H9 (cell line): ENCODE data around the gene THOP1. TPM values are rescaled to one million over a fixed set of nuclear protein-coding genes. Genes with fewer than 3 reads are reported as not detected.

Experiments
- DNase-seq: peaks from one replicate; pipeline ENCODE4 v3.0.0-alpha.2; 2017
- H2AFZ ChIP-seq: one replicate; pipeline ENCODE4 v1.6.1; 2013; ENCODE audit warnings: mild to moderate bottlenecking, low read length, control low read depth, moderate library complexity
- H2AK5ac ChIP-seq: 2 replicates; pipeline ENCODE4 v1.6.1; 2013; ENCODE audit warnings: low read length, control low read depth, mixed read lengths; ENCODE audit not compliant: insufficient read length
- H2BK120ac ChIP-seq: one replicate; pipeline ENCODE4 v1.6.1; 2013; ENCODE audit warnings: low read depth, mild to moderate bottlenecking, low read length, control low read depth, inconsistent platforms; ENCODE audit not compliant: poor library complexity, severe bottlenecking
- H2BK12ac ChIP-seq: 2 replicates; pipeline ENCODE4 v1.6.1; 2013; ENCODE audit warnings: low read length, control low read depth, mixed read lengths, low read depth; ENCODE audit not compliant: insufficient read length
- H2BK15ac ChIP-seq: 2 replicates; pipeline ENCODE4 v1.6.1; 2013; ENCODE audit warnings: low read depth, low read length, control low read depth
- H2BK20ac ChIP-seq: one replicate; pipeline ENCODE4 v1.6.1; 2013; ENCODE audit warnings: low read depth, mild to moderate bottlenecking, low read length, control low read depth, inconsistent platforms; ENCODE audit not compliant: poor library complexity, severe bottlenecking
- H2BK5ac ChIP-seq: 2 replicates; pipeline ENCODE4 v1.6.1; 2013; ENCODE audit warnings: low read length, control low read depth, mixed read lengths; ENCODE audit not compliant: insufficient read length
- H3K14ac ChIP-seq: 2 replicates; pipeline ENCODE4 v1.6.1; 2013; ENCODE audit warnings: low read length, control low read depth; ENCODE audit not compliant: insufficient read depth
- H3K18ac ChIP-seq: 2 replicates; pipeline ENCODE4 v1.6.1; 2013; ENCODE audit warnings: low read depth, mild to moderate bottlenecking, mixed read lengths, low read length, control low read depth; ENCODE audit not compliant: insufficient read length
- H3K23ac ChIP-seq: 2 replicates; pipeline ENCODE4 v1.6.1; 2013; ENCODE audit warnings: low read length, control low read depth, mixed read lengths, low read depth; ENCODE audit not compliant: insufficient read length
- H3K23me2 ChIP-seq: 2 replicates; pipeline ENCODE4 v1.6.1; 2013; ENCODE audit warnings: low read depth, mild to moderate bottlenecking, mixed read lengths, low read length, control low read depth; ENCODE audit not compliant: insufficient read length, poor library complexity, severe bottlenecking
- H3K27ac ChIP-seq: 2 replicates; pipeline ENCODE4 v1.5.1; 2013; ENCODE audit warnings: low read length, control low read depth, mixed read lengths, low read depth; ENCODE audit not compliant: insufficient read length
- H3K27me3 ChIP-seq: 2 replicates; pipeline ENCODE4 v1.6.1; 2013; ENCODE audit warnings: low read length, control low read depth, inconsistent platforms; ENCODE audit not compliant: insufficient read depth
- H3K4ac ChIP-seq: 2 replicates; pipeline ENCODE4 v1.6.1; 2013; ENCODE audit warnings: low read depth, mild to moderate bottlenecking, control low read depth, inconsistent platforms, low read length, moderate library complexity
- H3K4me1 ChIP-seq: 2 replicates; pipeline ENCODE4 v1.6.1; 2013; ENCODE audit warnings: low read length, control low read depth, inconsistent platforms; ENCODE audit not compliant: insufficient read depth
- H3K4me2 ChIP-seq: 2 replicates; pipeline ENCODE4 v1.6.1; 2013; ENCODE audit warnings: low read length, control low read depth, mixed read lengths; ENCODE audit not compliant: insufficient read length, insufficient read depth
- H3K56ac ChIP-seq: 2 replicates; pipeline ENCODE4 v1.6.1; 2013; ENCODE audit warnings: low read depth, mild to moderate bottlenecking, mixed read lengths, low read length, control low read depth; ENCODE audit not compliant: insufficient read length
- H3K79me1 ChIP-seq: 2 replicates; pipeline ENCODE4 v1.6.1; 2013; ENCODE audit warnings: low read depth, mild to moderate bottlenecking, moderate library complexity, low read length, control low read depth, inconsistent platforms; ENCODE audit not compliant: insufficient read depth, poor library complexity, severe bottlenecking
- H3K79me2 ChIP-seq: 2 replicates; pipeline ENCODE4 v1.6.1; 2013; ENCODE audit warnings: low read length, control low read depth, inconsistent platforms; ENCODE audit not compliant: insufficient read depth
- H3K9ac ChIP-seq: 2 replicates; pipeline ENCODE4 v1.6.1; 2013; ENCODE audit warnings: low read length, control low read depth, mixed read lengths; ENCODE audit not compliant: insufficient read length; ENCODE audit errors: extremely low read depth
- H3K9me3 ChIP-seq: one replicate; pipeline ENCODE4 v1.6.1; 2013; ENCODE audit warnings: low read depth, low read length, inconsistent platforms; ENCODE audit not compliant: control insufficient read depth
- H3T11ph ChIP-seq: one replicate; pipeline ENCODE4 v1.6.1; 2013; ENCODE audit warnings: mild to moderate bottlenecking, low read length, control low read depth, inconsistent platforms
- H4K20me1 ChIP-seq: one replicate; pipeline ENCODE4 v1.6.1; 2013; ENCODE audit not compliant: control insufficient read depth, insufficient read length, insufficient read depth
- H4K5ac ChIP-seq: 2 replicates; pipeline ENCODE4 v1.6.1; 2013; ENCODE audit warnings: low read depth, mild to moderate bottlenecking, mixed read lengths, low read length, control low read depth; ENCODE audit not compliant: insufficient read length
- H4K8ac ChIP-seq: replicated peaks from 2 replicates; pipeline ENCODE4 v1.6.1; 2013; ENCODE audit warnings: low read length, control low read depth, mixed read lengths, low read depth; ENCODE audit not compliant: insufficient read length
- H4K91ac ChIP-seq: 2 replicates; pipeline ENCODE4 v1.6.1; 2013; ENCODE audit warnings: low read depth, mild to moderate bottlenecking, moderate library complexity, mixed read lengths, low read length, control low read depth; ENCODE audit not compliant: insufficient read length
- H3K27ac Mint-ChIP-seq, 3 experiments: 2 replicates in 2 of 3; 3 replicates in 1 of 3; pipeline ENCODE4 v1.8.0; 2020 to 2021; ENCODE audit warnings: mixed read lengths in 3 of 3, mild to moderate bottlenecking in 1 of 3, moderate library complexity in 1 of 3
- H3K27me3 Mint-ChIP-seq: 2 replicates; pipeline ENCODE4 v1.8.0; 2021; ENCODE audit warnings: low read depth, mild to moderate bottlenecking, moderate library complexity, mixed read lengths
- H3K36me3 Mint-ChIP-seq, 3 experiments: 2 replicates in 2 of 3; 3 replicates in 1 of 3; pipeline ENCODE4 v1.8.0; 2020 to 2021; ENCODE audit warnings: low read depth in 3 of 3, mixed read lengths in 3 of 3; ENCODE audit not compliant: insufficient read depth in 1 of 3
- H3K4me1 Mint-ChIP-seq, 2 experiments: 2 replicates each; pipeline ENCODE4 v1.8.0; 2020; ENCODE audit warnings: mixed read lengths in 2 of 2
- H3K4me3 Mint-ChIP-seq, 2 experiments: 2 replicates in 1 of 2; 3 replicates in 1 of 2; pipeline ENCODE4 v1.8.0; 2020 to 2021; ENCODE audit warnings: mild to moderate bottlenecking in 2 of 2, mixed read lengths in 2 of 2, moderate library complexity in 1 of 2
- H3K9me3 Mint-ChIP-seq, 2 experiments: 2 replicates in 1 of 2; 3 replicates in 1 of 2; pipeline ENCODE4 v1.8.0; 2020; ENCODE audit warnings: mild to moderate bottlenecking in 2 of 2, mixed read lengths in 2 of 2, moderate library complexity in 1 of 2
- WGBS: extraction: QIAGEN DNeasy Blood & Tissue Kit; methylation state at CpG from one replicate; pipeline ENCODE4 v1.1.7; 2013; ENCODE audit warnings: missing lambda C conversion rate, low lambda C conversion rate, mixed read lengths; ENCODE audit not compliant: insufficient read length; ENCODE audit errors: extremely low coverage; 5-methylcytosine and 5-hydroxymethylcytosine counted together
- total RNA-seq: library from RNA; stranded (reverse); gene quantifications from 2 replicates; pipeline ENCODE4 v1.2.1, GENCODE V29; 2021
- TF ChIP-seq, protein P1 (sequence below): fragments of 200-600 bp; sonication (generic); conservative IDR thresholded peaks from 3 replicates; pipeline ENCODE4 v1.8.0; 2021; ENCODE audit warnings: antibody characterized with exemption, mild to moderate bottlenecking

THOP1 gene
- total RNA-seq, 1 experiment from 2014 or later = 150 TPM

DNA sequence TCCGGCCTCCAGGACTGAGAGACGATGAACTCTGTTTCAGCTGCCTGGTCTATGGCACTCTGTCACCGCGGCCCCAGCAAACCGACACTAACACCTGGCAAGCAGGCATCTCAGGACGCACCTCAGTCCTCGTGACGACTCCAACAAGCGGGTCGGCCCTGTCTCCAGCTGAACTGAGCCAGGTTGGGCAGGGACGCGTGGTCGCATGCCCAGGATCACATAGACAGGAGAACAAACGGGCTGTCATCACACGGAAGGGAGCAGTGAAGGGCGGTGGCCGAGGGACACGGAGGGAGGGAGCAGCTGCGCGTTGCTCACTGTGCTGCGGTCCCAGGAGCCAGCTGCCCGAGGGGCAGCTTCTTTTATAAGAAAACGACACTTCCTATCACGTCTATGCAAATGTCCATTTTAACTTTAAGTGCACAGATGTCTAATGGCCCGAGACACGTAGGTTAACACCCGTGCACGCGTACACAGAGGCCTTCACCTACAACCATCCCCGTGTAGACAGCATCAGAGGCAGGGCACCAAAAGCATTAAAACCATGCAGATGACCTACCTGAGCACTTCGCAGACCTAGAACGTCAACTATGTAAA, 11.1 kb upstream of the THOP1 start:
- H3K9me3 ChIP-seq = no peaks in the 10 kb centered on the region
- H3K4me2 ChIP-seq = no peak overlapping the region
- H3K4ac ChIP-seq = no peak overlapping the region
- no peak overlapping the region for H3K56ac ChIP-seq
- H3T11ph ChIP-seq = no peak overlapping the region
- H3K23me2 ChIP-seq = no peaks in the 10 kb centered on the region
- TF ChIP-seq, protein P1, sequence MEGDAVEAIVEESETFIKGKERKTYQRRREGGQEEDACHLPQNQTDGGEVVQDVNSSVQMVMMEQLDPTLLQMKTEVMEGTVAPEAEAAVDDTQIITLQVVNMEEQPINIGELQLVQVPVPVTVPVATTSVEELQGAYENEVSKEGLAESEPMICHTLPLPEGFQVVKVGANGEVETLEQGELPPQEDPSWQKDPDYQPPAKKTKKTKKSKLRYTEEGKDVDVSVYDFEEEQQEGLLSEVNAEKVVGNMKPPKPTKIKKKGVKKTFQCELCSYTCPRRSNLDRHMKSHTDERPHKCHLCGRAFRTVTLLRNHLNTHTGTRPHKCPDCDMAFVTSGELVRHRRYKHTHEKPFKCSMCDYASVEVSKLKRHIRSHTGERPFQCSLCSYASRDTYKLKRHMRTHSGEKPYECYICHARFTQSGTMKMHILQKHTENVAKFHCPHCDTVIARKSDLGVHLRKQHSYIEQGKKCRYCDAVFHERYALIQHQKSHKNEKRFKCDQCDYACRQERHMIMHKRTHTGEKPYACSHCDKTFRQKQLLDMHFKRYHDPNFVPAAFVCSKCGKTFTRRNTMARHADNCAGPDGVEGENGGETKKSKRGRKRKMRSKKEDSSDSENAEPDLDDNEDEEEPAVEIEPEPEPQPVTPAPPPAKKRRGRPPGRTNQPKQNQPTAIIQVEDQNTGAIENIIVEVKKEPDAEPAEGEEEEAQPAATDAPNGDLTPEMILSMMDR = no peak
- no peak overlapping the region for H4K8ac ChIP-seq
- no peak overlapping the region for H4K5ac ChIP-seq
- no peak overlapping the region for H3K27ac ChIP-seq
- H3K18ac ChIP-seq = no peak overlapping the region
- H2BK15ac ChIP-seq = no peak overlapping the region
- Mint-ChIP-seq H3K4me3 (no peak overlapping the region), H3K27me3 (no peaks in the 10 kb centered on the region), H3K9me3 (no peaks in the 10 kb centered on the region), H3K27ac (peak overlapping the region; percentile 59 to 92 (median 65); a peak in 4 of 7 replicates), H3K36me3 (peaks cover 4 to 20% (median 15%) of the 10 kb centered on the region in 3 experiments; a peak in 6 of 7 replicates), H3K4me1 (no peaks in the 10 kb centered on the region; a peak in 1 of 4 replicates)
- H4K91ac ChIP-seq = no peak overlapping the region
- no peaks in the 10 kb centered on the region for H4K20me1 ChIP-seq
- no peak overlapping the region for H2AFZ ChIP-seq
- WGBS = no CpG with 5 or more reads among the region's 32 CpGs
- no peak overlapping the region for H3K9ac ChIP-seq
- no peak overlapping the region for H2AK5ac ChIP-seq
- H2BK20ac ChIP-seq = no peak overlapping the region
- H3K27me3 ChIP-seq = no peaks in the 10 kb centered on the region
- no peak overlapping the region for H2BK12ac ChIP-seq
- H2BK120ac ChIP-seq = no peak overlapping the region
- H3K4me1 ChIP-seq = no peaks in the 10 kb centered on the region
- H3K79me1 ChIP-seq = peaks cover 13% of the 10 kb centered on the region
- H3K23ac ChIP-seq = no peak overlapping the region
- H2BK5ac ChIP-seq = no peak overlapping the region
- DNase-seq = no peak
- H3K14ac ChIP-seq = no peak overlapping the region
- peaks cover 71% of the 10 kb centered on the region for H3K79me2 ChIP-seq
